GM12891 (cell line): Measurements from ENCODE around the gene IP6K3.

Experiments used
- PAX5 ChIP-seq: IDR thresholded peaks from 2 replicates; pipeline ENCODE4 v1.6.1; 2011; ENCODE audit warnings: low read length, moderate library complexity, mild to moderate bottlenecking; ENCODE audit not compliant: insufficient read depth, severe bottlenecking
- POLR2A ChIP-seq: IDR thresholded peaks from 2 replicates; pipeline ENCODE4 v1.6.1; 2011; ENCODE audit warnings: low read depth, low read length, control low read depth
- POLR2AphosphoS5 ChIP-seq: IDR thresholded peaks from 2 replicates; pipeline ENCODE4 v1.6.1; 2011; ENCODE audit warnings: low read depth, low read length, control low read depth
- POU2F2 ChIP-seq: IDR thresholded peaks from 2 replicates; pipeline ENCODE4 v1.6.1; 2011; ENCODE audit warnings: low read depth, mild to moderate bottlenecking, control low read depth, low read length, moderate library complexity
- SPI1 ChIP-seq: IDR thresholded peaks from 2 replicates; pipeline ENCODE4 v1.6.1; 2011; ENCODE audit warnings: low read depth, low read length, control low read depth
- TAF1 ChIP-seq: IDR thresholded peaks from 2 replicates; pipeline ENCODE4 v1.6.1; 2011; ENCODE audit warnings: low read depth, low read length, control low read depth

DNA sequence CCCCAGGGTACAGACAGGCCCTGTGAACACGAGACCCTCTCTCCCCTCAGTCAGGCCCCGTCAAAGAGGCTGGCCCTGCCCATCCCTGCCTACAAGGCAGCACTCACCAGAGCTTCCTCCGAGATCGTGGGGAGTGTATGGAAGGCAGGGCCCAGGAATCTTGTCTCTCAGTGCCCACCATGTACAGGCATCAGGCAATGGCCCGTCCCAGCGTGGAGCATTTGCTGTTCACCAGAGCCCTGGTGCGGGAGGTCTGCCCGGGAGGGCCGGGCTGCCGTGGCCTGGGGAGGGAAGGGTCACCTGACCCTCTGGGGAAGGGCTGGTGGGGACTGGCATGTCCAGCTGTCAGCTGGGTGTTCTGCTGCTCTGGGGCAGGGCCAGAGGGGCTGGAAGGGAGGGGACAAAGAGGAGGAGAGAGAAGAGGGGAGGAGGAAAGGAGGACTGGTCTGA lies at the start of gene IP6K3:
- TF ChIP-seq TAF1 (no peak), POLR2AphosphoS5 (no peak), POLR2A (no peak), PAX5 (no peak), SPI1 (no peak), POU2F2 (no peak)
